Neural progenitor cell (in vitro differentiated cells): ENCODE data around the gene TINAGL1. TPM values are rescaled to one million over a fixed set of nuclear protein-coding genes. Genes with fewer than 3 reads are reported as not detected.
A peak's percentile ranks its signal among the peaks of the same experiment; 100 is the strongest.

ENCODE experiments used
- DNase-seq: peaks from one replicate; pipeline ENCODE4 v3.0.0-alpha.2; 2016; ENCODE audit warnings: low spot score
- H2AFZ ChIP-seq: fragments of 200-600 bp; sonication (generic); replicated peaks from 2 replicates; pipeline ENCODE4 v1.6.1; 2016; ENCODE audit warnings: antibody characterized with exemption
- H3F3A ChIP-seq: fragments of 200-600 bp; sonication (generic); 2 replicates; pipeline ENCODE4 v1.6.1; 2016; ENCODE audit warnings: antibody characterized with exemption, low read depth
- H3K27ac ChIP-seq: fragments of 200-600 bp; sonication (generic); 2 replicates; pipeline ENCODE4 v1.5.1; 2016; ENCODE audit warnings: mild to moderate bottlenecking
- H3K27me3 ChIP-seq: fragments of 200-600 bp; sonication (generic); 2 replicates; pipeline ENCODE4 v1.6.1; 2016; ENCODE audit warnings: mild to moderate bottlenecking, moderate library complexity
- H3K36me3 ChIP-seq: fragments of 200-600 bp; sonication (generic); 2 replicates; pipeline ENCODE4 v1.5.1; 2016
- H3K4me1 ChIP-seq: fragments of 200-600 bp; sonication (generic); 2 replicates; pipeline ENCODE4 v1.6.1; 2016; ENCODE audit warnings: mixed run types
- H3K4me2 ChIP-seq: fragments of 200-600 bp; sonication (generic); 2 replicates; pipeline ENCODE4 v1.6.1; 2016
- H3K4me3 ChIP-seq: fragments of 200-600 bp; sonication (generic); 2 replicates; pipeline ENCODE4 v1.5.1; 2016
- H3K79me2 ChIP-seq: fragments of 200-600 bp; sonication (generic); 2 replicates; pipeline ENCODE4 v1.6.1; 2016; ENCODE audit warnings: low read depth
- H3K9ac ChIP-seq: fragments of 200-600 bp; sonication (generic); 2 replicates; pipeline ENCODE4 v1.6.1; 2016
- H3K9me3 ChIP-seq: fragments of 200-600 bp; sonication (generic); 2 replicates; pipeline ENCODE4 v1.5.1; 2016; ENCODE audit warnings: low read depth
- H4K20me1 ChIP-seq: fragments of 200-600 bp; sonication (generic); 2 replicates; pipeline ENCODE4 v1.6.1; 2016; ENCODE audit warnings: low read depth
- H3K27ac Mint-ChIP-seq: 3 replicates; pipeline ENCODE4 v1.8.0; 2021; ENCODE audit warnings: mixed read lengths
- H3K27me3 Mint-ChIP-seq: 2 replicates; pipeline ENCODE4 v1.8.0; 2022; ENCODE audit warnings: low read depth, mild to moderate bottlenecking, inconsistent platforms, moderate library complexity, mixed read lengths; ENCODE audit not compliant: insufficient read depth
- H3K36me3 Mint-ChIP-seq: 3 replicates; pipeline ENCODE4 v1.8.0; 2021; ENCODE audit warnings: mixed read lengths
- H3K4me1 Mint-ChIP-seq: 3 replicates; pipeline ENCODE4 v1.8.0; 2021; ENCODE audit warnings: mixed read lengths
- H3K4me3 Mint-ChIP-seq: 3 replicates; pipeline ENCODE4 v1.8.0; 2021; ENCODE audit warnings: mild to moderate bottlenecking, moderate library complexity, mixed read lengths
- H3K9me3 Mint-ChIP-seq: 3 replicates; pipeline ENCODE4 v1.8.0; 2020; ENCODE audit warnings: mixed read lengths
- EZH2 ChIP-seq: fragments of 200-600 bp; sonication (generic); IDR thresholded peaks from 2 replicates; pipeline ENCODE4 v1.6.1; 2017; ENCODE audit warnings: antibody characterized with exemption, mild to moderate bottlenecking, moderate library complexity
- EZH2phosphoT487 ChIP-seq: fragments of 200-600 bp; sonication (generic); IDR thresholded peaks from 2 replicates; pipeline ENCODE4 v1.6.1; 2017; ENCODE audit warnings: antibody characterized with exemption
- total RNA-seq: library from RNA; depleted of rRNA; stranded (reverse); fragments of >200 nt; gene quantifications from 2 replicates; pipeline ENCODE4 v1.2.3, GENCODE V29; 2015; ENCODE audit warnings: low replicate concordance
- TF ChIP-seq, protein P1 (sequence below): fragments of 200-600 bp; sonication (generic); IDR thresholded peaks from 2 replicates; pipeline ENCODE4 v1.5.1; 2017; ENCODE audit warnings: antibody characterized with exemption, mild to moderate bottlenecking

The TINAGL1 gene
- total RNA-seq, 1 donor from 2014 or later: not detected

DNA sequence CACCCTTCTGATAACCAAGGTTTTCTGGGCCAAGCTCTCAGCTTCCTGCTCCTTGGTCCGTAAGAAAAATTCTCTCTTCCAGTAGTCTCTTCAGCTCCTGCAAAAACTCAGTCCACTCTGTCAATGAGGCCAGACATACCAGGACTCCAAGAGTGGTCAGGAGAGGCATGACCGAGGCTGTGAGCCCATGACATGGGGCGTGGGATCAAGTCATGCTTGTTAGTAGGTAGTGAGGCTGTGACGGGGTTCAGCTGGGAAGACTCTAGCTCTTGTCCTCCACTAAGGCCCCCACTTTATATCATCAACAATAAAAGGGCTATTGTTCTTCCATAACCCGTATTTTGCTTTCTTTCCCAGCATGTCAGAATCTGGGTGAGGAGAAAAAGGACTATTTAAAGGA is 31.0 kb downstream of the TINAGL1 start:
- Mint-ChIP-seq H3K27ac (no peak overlapping the region), H3K4me1 (no peaks in the 10 kb centered on the region), H3K36me3 (no peaks in the 10 kb centered on the region), H3K27me3 (peaks cover 5% of the 10 kb centered on the region), H3K4me3 (no peak overlapping the region), H3K9me3 (no peaks in the 10 kb centered on the region)
- Histone ChIP-seq H2AFZ (no peak overlapping the region), H3K79me2 (no peaks in the 10 kb centered on the region), H4K20me1 (no peaks in the 10 kb centered on the region), H3F3A (no peaks in the 10 kb centered on the region), H3K27ac (no peak overlapping the region), H3K36me3 (no peaks in the 10 kb centered on the region), H3K4me3 (no peak overlapping the region), H3K4me2 (no peak overlapping the region), H3K9me3 (no peaks in the 10 kb centered on the region), H3K27me3 (no peaks in the 10 kb centered on the region), H3K9ac (no peak overlapping the region), H3K4me1 (no peaks in the 10 kb centered on the region)
- DNase-seq: no peak
- TF ChIP-seq EZH2 (no peak), EZH2phosphoT487 (no peak)
- TF ChIP-seq, protein P1, sequence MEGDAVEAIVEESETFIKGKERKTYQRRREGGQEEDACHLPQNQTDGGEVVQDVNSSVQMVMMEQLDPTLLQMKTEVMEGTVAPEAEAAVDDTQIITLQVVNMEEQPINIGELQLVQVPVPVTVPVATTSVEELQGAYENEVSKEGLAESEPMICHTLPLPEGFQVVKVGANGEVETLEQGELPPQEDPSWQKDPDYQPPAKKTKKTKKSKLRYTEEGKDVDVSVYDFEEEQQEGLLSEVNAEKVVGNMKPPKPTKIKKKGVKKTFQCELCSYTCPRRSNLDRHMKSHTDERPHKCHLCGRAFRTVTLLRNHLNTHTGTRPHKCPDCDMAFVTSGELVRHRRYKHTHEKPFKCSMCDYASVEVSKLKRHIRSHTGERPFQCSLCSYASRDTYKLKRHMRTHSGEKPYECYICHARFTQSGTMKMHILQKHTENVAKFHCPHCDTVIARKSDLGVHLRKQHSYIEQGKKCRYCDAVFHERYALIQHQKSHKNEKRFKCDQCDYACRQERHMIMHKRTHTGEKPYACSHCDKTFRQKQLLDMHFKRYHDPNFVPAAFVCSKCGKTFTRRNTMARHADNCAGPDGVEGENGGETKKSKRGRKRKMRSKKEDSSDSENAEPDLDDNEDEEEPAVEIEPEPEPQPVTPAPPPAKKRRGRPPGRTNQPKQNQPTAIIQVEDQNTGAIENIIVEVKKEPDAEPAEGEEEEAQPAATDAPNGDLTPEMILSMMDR: no peak

DNA sequence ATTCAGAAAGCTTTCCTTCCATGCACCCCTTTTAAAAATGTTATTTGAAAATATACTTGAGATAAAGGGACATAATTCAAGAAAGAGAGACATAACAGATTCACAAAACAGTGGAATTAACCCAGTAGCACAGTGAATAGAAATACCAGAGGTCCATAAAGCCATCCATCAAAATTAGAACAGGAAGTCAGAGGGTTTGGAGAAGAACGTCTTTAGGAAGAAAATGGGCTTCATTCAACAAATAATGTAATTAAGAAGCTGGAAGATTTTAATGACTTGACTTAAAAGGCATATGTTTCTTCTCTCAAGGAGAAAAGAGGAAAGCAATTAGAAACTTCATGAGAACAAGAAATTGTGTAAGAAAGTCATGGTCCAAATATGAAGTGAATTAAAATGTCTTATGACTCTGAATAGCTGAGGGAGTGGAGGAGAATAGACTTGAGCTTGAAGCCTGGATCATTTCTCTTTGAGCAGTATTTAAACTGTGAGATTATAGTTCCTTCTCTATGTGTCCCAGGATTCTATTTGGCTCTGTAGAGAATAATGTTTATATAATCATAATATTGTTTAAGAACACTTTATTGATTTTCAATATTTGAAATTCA is 33.3 kb downstream of the TINAGL1 start:
- Mint-ChIP-seq H3K9me3 (no peaks in the 10 kb centered on the region), H3K27me3 (peaks cover 5% of the 10 kb centered on the region), H3K36me3 (no peaks in the 10 kb centered on the region), H3K27ac (no peak overlapping the region), H3K4me3 (no peak overlapping the region), H3K4me1 (peaks cover 3% of the 10 kb centered on the region)
- Histone ChIP-seq H3K36me3 (no peaks in the 10 kb centered on the region), H3K4me2 (no peak overlapping the region), H3F3A (no peaks in the 10 kb centered on the region), H3K79me2 (no peaks in the 10 kb centered on the region), H3K9ac (no peak overlapping the region), H3K27ac (no peak overlapping the region), H3K27me3 (no peaks in the 10 kb centered on the region), H3K4me1 (peaks cover 8% of the 10 kb centered on the region), H3K4me3 (no peak overlapping the region), H4K20me1 (no peaks in the 10 kb centered on the region), H3K9me3 (no peaks in the 10 kb centered on the region), H2AFZ (no peak overlapping the region)
- TF ChIP-seq EZH2: no peak
- TF ChIP-seq, protein P1: no peak
- no peak for DNase-seq

DNA sequence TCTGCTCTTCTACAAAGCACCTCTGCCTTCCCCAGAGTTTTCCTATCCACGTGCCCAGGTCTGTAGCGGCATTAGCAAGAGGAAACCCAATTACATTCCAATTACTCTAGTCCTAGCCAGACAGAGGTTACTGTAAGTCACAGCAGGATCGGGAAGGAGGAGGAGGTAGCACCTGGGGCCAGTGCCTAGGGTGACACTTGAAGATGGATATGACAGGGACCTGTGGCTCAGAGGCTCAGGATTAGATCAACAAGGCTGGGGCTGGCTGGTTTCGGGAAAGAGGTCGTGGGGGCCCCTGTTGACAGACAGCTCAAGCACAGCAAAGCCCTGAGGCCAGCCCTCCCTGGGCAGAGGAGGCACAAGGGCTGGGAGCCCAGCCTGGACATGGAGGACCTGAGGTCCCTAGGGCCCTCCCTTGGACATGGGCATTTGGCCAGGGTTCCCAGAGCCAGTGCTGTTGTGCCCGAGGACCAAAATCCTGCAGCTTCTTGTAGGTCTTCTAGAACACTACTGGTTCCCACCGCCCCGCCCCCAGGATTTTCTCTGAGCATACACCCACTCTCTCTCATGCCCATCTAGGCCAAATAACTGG is 38.2 kb downstream of the TINAGL1 start:
- DNase-seq: no peak
- H3K4me3 ChIP-seq: no peak overlapping the region
- no peaks in the 10 kb centered on the region for H3K79me2 ChIP-seq
- Mint-ChIP-seq H3K4me3 (no peak overlapping the region), H3K27ac (peak overlapping the region; percentile 13), H3K27me3 (peaks cover 16% of the 10 kb centered on the region), H3K36me3 (no peaks in the 10 kb centered on the region), H3K4me1 (peaks cover 26% of the 10 kb centered on the region), H3K9me3 (no peaks in the 10 kb centered on the region)
- peaks cover 45% of the 10 kb centered on the region for H3K27me3 ChIP-seq
- H3K9ac ChIP-seq: no peak overlapping the region
- no peaks in the 10 kb centered on the region for H3K9me3 ChIP-seq
- H2AFZ ChIP-seq: peak overlapping the region; percentile 93
- H3K36me3 ChIP-seq: no peaks in the 10 kb centered on the region
- H3K4me1 ChIP-seq: peaks cover 8% of the 10 kb centered on the region
- peak overlapping the region; percentile 18 for H3K4me2 ChIP-seq
- no peaks in the 10 kb centered on the region for H3F3A ChIP-seq
- no peaks in the 10 kb centered on the region for H4K20me1 ChIP-seq
- TF ChIP-seq, protein P1: no peak
- TF ChIP-seq EZH2: no peak
- TF ChIP-seq EZH2phosphoT487: no peak
- no peak overlapping the region for H3K27ac ChIP-seq
